ENCODE results near the gene ATP6V0C. TPM values are rescaled to one million over a fixed set of nuclear protein-coding genes. Genes with fewer than 3 reads are reported as not detected.

Gene ATP6V0C
- total RNA-seq, 3 donors from 2014 or later = 27.5 to 70.2 (median 45.4) TPM

GRCh38 chr16:2475413-2476344 lies 38.1 kb upstream of the ATP6V0C start:
- H3K27ac ChIP-seq = peak overlapping the region; percentile 40 to 89
- intact Hi-C loops (cut with DNase I; ENCODE audit: low total_unique reads) = no loop called here
- no peak for DNase-seq (ENCODE audit: low spot score in 2 of 2)
- no peaks in the 10 kb centered on the region for H3K36me3 ChIP-seq
- peaks cover 18% of the 10 kb centered on the region in 2 donors for H3K4me1 ChIP-seq
- H3K9me3 ChIP-seq = no peaks in the 10 kb centered on the region
- no peaks in the 10 kb centered on the region for H3K27me3 ChIP-seq
- H3K4me3 ChIP-seq = peak overlapping the region; percentile 68 to 81 (median 80)
- TF ChIP-seq CTCF (IDR thresholded peaks at IDR 0.05) (no peak), POLR2AphosphoS5 (IDR thresholded peaks at IDR 0.05) (no peak), POLR2A (IDR thresholded peaks at IDR 0.05) (no peak)

- H3K27me3 ChIP-seq = no peaks in the 10 kb centered on the region
- intact Hi-C loops (cut with DNase I; ENCODE audit: low total_unique reads) = no loop called here
- DNase-seq (ENCODE audit: low spot score in 2 of 2) = no peak
- TF ChIP-seq POLR2AphosphoS5 (IDR thresholded peaks at IDR 0.05) (no peak), CTCF (IDR thresholded peaks at IDR 0.05) (no peak), POLR2A (IDR thresholded peaks at IDR 0.05) (no peak)
- H3K4me3 ChIP-seq = peak overlapping the region in 1 of 3 donors; percentile 80
- H3K27ac ChIP-seq = peak overlapping the region in 1 of 2 donors; percentile 40
- H3K36me3 ChIP-seq = no peaks in the 10 kb centered on the region
- no peaks in the 10 kb centered on the region for H3K9me3 ChIP-seq
- peaks cover 12 to 15% of the 10 kb centered on the region in 2 donors for H3K4me1 ChIP-seq
Measured at GRCh38 chr16:2476345-2476720, 37.4 kb upstream of the ATP6V0C start.

- no peak for DNase-seq (ENCODE audit: low spot score in 2 of 2)
- Histone ChIP-seq H3K4me1 (peaks cover 9 to 11% of the 10 kb centered on the region in 2 donors), H3K9me3 (no peaks in the 10 kb centered on the region), H3K27ac (no peak overlapping the region), H3K36me3 (no peaks in the 10 kb centered on the region), H3K27me3 (no peaks in the 10 kb centered on the region), H3K4me3 (no peak overlapping the region)
- TF ChIP-seq CTCF (IDR thresholded peaks at IDR 0.05) = no peak
- TF ChIP-seq POLR2AphosphoS5 (IDR thresholded peaks at IDR 0.05) = no peak
- TF ChIP-seq POLR2A (IDR thresholded peaks at IDR 0.05) = no peak
- intact Hi-C loops (cut with DNase I; ENCODE audit: low total_unique reads) = no loop called here
Measured at GRCh38 chr16:2476741-2477140, 37.0 kb upstream of the ATP6V0C start.

- intact Hi-C loops (cut with DNase I; ENCODE audit: low total_unique reads) = no loop called here
Measured at GRCh38 chr16:2477327-2477726, 36.4 kb upstream of the ATP6V0C start.

More at GRCh38 chr16:2477327-2477726, 36.4 kb upstream of the ATP6V0C start:
- no peak overlapping the region for H3K27ac ChIP-seq
- H3K4me1 ChIP-seq = peaks cover 9 to 12% of the 10 kb centered on the region in 2 donors
- TF ChIP-seq CTCF (IDR thresholded peaks at IDR 0.05) (no peak), POLR2A (IDR thresholded peaks at IDR 0.05) (no peak), POLR2AphosphoS5 (IDR thresholded peaks at IDR 0.05) (no peak)
- no peak overlapping the region for H3K4me3 ChIP-seq
- H3K9me3 ChIP-seq = no peaks in the 10 kb centered on the region
- DNase-seq (ENCODE audit: low spot score in 2 of 2) = no peak
- no peaks in the 10 kb centered on the region for H3K36me3 ChIP-seq
- H3K27me3 ChIP-seq = no peaks in the 10 kb centered on the region

Measured in breast epithelium (tissue), 4 donors.